SK-N-MC (cell line): ENCODE results near the gene PCDH20.

Experiments
- EZH2 ChIP-seq: fragments of 200-600 bp; sonication (generic); IDR thresholded peaks from one replicate; pipeline ENCODE4 v1.6.1; 2017; ENCODE audit warnings: antibody characterized with exemption
- FOXP2 ChIP-seq: optimal IDR thresholded peaks from 2 replicates; pipeline ENCODE3; 2011; ENCODE audit warnings: mild to moderate bottlenecking, moderate library complexity; ENCODE audit not compliant: insufficient read depth; ENCODE audit errors: extremely low read length, control extremely low read depth
- POLR2AphosphoS5 ChIP-seq: IDR thresholded peaks from 2 replicates; pipeline ENCODE4 v1.6.1; 2012; ENCODE audit warnings: mild to moderate bottlenecking, low read depth, low read length, borderline replicate concordance

DNA sequence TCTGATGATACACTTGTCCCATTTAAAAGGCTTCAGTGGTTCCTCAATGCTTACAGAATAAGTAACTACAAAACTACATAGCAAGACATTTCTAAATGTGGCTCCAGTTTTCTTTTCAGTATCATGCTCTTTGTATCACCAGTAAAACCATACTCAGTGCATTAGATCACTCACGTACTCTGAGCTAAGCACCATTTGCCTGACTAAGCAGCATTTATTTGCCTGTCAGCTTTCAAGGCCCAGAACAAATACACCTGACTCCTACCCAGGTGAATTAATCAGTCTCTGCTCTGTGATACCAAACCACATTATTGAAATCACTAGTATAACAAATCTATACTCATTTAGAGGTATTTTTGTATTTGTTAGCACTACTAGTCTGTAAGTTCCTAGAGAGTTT is 47.4 kb upstream of the PCDH20 start:
- TF ChIP-seq EZH2 (no peak), POLR2AphosphoS5 (no peak), FOXP2 (no peak)
